GM06990 (cell line): ENCODE data around the gene KRAS.

Source experiments
- DNase-seq: peaks from one replicate; pipeline ENCODE4 v3.0.0-alpha.2; 2011; ENCODE audit not compliant: insufficient read length; ENCODE audit errors: extremely low read depth
- H3K27me3 ChIP-seq: replicated peaks from 2 replicates; pipeline ENCODE4 v1.6.0; 2011; ENCODE audit warnings: low read length; ENCODE audit not compliant: control insufficient read depth, insufficient read depth
- H3K36me3 ChIP-seq: 2 replicates; pipeline ENCODE4 v1.5.1; 2011; ENCODE audit warnings: low read length; ENCODE audit not compliant: control insufficient read depth, insufficient read depth
- H3K4me3 ChIP-seq: replicated peaks from 2 replicates; pipeline ENCODE4 v1.5.1; 2011; ENCODE audit warnings: low read depth, mild to moderate bottlenecking, control low read depth, low read length
- CTCF ChIP-seq: IDR thresholded peaks from 2 replicates; pipeline ENCODE4 v1.5.1; 2011; ENCODE audit warnings: low read length, control low read depth, mild to moderate bottlenecking, inconsistent platforms; ENCODE audit not compliant: insufficient read depth, poor library complexity, severe bottlenecking

Gene KRAS

DNA sequence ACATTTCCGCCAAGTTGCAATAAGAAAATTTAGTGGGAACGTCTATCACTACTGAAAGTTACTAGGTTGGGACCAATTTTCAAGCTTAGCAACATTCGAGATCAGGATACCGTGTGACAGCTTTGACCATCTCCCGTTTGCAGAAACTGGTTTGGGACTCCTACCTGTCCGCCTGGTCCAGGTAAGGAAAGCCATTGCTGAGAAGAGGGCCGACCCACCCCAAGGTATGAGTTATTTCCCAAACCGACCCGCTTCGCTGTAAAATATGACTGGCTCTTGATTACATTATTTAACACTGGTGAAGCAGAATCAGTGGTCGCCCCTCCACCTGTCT lies 56.0 kb downstream of the KRAS start:
- H3K36me3 ChIP-seq, result no peaks in the 10 kb centered on the region; the same call in 1 of the 2 replicates
- no peak for DNase-seq
- H3K27me3 ChIP-seq, result no peaks in the 10 kb centered on the region
- H3K4me3 ChIP-seq, result peak overlapping the region; percentile 86
- no peak for TF ChIP-seq CTCF

DNA sequence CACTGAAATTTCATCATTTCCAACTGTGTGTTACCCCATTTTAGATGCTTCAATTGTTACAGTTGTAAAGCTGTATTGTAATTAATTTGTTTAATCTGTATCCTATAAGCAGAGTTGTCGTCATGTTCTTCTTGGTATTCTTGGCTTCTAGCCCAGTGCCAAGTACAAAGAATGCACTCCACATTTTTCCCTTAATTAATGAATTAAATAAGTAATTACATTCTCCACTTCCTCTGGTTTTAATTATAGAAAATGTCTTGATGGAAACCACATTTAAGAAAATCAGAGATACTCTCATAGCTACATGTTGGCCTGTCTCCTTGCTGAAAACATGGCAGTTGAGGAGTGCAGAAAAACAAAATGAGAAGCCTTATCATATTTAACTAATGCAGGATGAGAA lies 56.5 kb downstream of the KRAS start:
- no peak for TF ChIP-seq CTCF
- no peak for DNase-seq
- Histone ChIP-seq H3K36me3 (no peaks in the 10 kb centered on the region; the same call in 1 of the 2 replicates), H3K4me3 (no peak overlapping the region), H3K27me3 (no peaks in the 10 kb centered on the region)

GRCh38 chr12:25190793-25191192 lies 59.9 kb downstream of the KRAS start:
- no peak for DNase-seq
- no peak for TF ChIP-seq CTCF
- H3K36me3 ChIP-seq, result no peaks in the 10 kb centered on the region
- H3K4me3 ChIP-seq, result no peak overlapping the region
- no peaks in the 10 kb centered on the region for H3K27me3 ChIP-seq

DNA sequence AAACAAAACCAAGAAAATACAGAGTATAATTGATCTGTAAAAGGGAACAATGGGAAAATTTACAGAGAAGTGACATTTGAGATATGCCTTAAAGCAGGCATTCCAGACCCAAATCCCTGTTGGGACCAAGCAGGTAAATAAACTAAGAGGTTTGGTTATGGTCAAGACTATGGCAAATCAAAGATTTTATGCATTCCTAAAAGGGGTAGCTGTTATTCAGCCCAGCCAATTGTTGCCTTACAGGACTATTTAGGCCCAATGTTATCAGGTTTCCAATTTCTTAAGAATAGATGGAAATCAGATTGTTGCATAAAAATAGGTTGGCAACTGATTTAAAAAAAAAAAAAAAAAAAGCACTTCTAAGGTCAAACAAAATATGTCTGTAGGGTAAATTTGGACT lies 61.1 kb downstream of the KRAS start:
- no peak for DNase-seq
- no peak for TF ChIP-seq CTCF
- no peak overlapping the region for H3K4me3 ChIP-seq
- no peaks in the 10 kb centered on the region for H3K36me3 ChIP-seq
- no peaks in the 10 kb centered on the region for H3K27me3 ChIP-seq

GRCh38 chr12:25187781-25188180 lies 62.9 kb downstream of the KRAS start:
- TF ChIP-seq CTCF, result no peak
- H3K36me3 ChIP-seq, result no peaks in the 10 kb centered on the region
- no peak for DNase-seq
- no peaks in the 10 kb centered on the region for H3K27me3 ChIP-seq
- no peak overlapping the region for H3K4me3 ChIP-seq

GRCh38 chr12:25186788-25187402 lies 63.8 kb downstream of the KRAS start:
- TF ChIP-seq CTCF, result no peak
- DNase-seq, result no peak
- Histone ChIP-seq H3K4me3 (peak overlapping the region; percentile 29; the same call in 1 of the 2 replicates), H3K36me3 (no peaks in the 10 kb centered on the region), H3K27me3 (no peaks in the 10 kb centered on the region)
